ENCODE data around the gene ARMC2. TPM values are rescaled to one million over a fixed set of nuclear protein-coding genes. Genes with fewer than 3 reads are reported as not detected.

The ARMC2 gene
- polyA plus RNA-seq, 2 of the 4 experiments (the other 2 are of a cell fraction): 2.1 to 4.9 TPM

GRCh38 chr6:108895571-108895970, 47.3 kb downstream of the ARMC2 start:
- DNase-seq (ENCODE audit: low read depth in 1 of 2, low spot score in 1 of 2) (no peak), FAIRE-seq (no peak), ATAC-seq (no peak)
- ChIA-PET POLR2A (no interaction called here), CTCF (no interaction called here)
- TF ChIP-seq EP300 (IDR thresholded peaks at IDR 0.05) (no peak), PHF8 (IDR thresholded peaks at IDR 0.05; ENCODE audit: borderline replicate concordance, low read depth) (no peak), RARB (CRISPR knock-in tag; IDR thresholded peaks at IDR 0.05) (no peak), NPAS2 (CRISPR knock-in tag; IDR thresholded peaks at IDR 0.05; ENCODE audit: borderline replicate concordance) (no peak), ATOH8 (CRISPR knock-in tag; IDR thresholded peaks at IDR 0.05; ENCODE audit: low read depth) (no peak), MAZ (IDR thresholded peaks at IDR 0.05; ENCODE audit: borderline replicate concordance, low read depth, low read length) (no peak), FOSB (CRISPR knock-in tag; IDR thresholded peaks at IDR 0.05) (no peak), MYC (IDR thresholded peaks at IDR 0.05; ENCODE audit: borderline replicate concordance, low read length) (no peak), TFCP2L1 (CRISPR knock-in tag; IDR thresholded peaks at IDR 0.05) (no peak), RCOR1 (IDR thresholded peaks at IDR 0.05; ENCODE audit: low read depth, low read length) (no peak), CHD4 (IDR thresholded peaks at IDR 0.05; ENCODE audit: borderline replicate concordance) (no peak), RAD21 (conservative IDR thresholded peaks at IDR 0.05 in 1 of 2, IDR thresholded peaks at IDR 0.05 in 1 of 2) (no peak), POLR2AphosphoS2 (conservative IDR thresholded peaks at IDR 0.05; ENCODE audit: low read length) (no peak), ZSCAN20 (CRISPR knock-in tag; IDR thresholded peaks at IDR 0.05) (no peak), MAX (IDR thresholded peaks at IDR 0.05) (no peak)
- TF ChIP-seq, protein P1, sequence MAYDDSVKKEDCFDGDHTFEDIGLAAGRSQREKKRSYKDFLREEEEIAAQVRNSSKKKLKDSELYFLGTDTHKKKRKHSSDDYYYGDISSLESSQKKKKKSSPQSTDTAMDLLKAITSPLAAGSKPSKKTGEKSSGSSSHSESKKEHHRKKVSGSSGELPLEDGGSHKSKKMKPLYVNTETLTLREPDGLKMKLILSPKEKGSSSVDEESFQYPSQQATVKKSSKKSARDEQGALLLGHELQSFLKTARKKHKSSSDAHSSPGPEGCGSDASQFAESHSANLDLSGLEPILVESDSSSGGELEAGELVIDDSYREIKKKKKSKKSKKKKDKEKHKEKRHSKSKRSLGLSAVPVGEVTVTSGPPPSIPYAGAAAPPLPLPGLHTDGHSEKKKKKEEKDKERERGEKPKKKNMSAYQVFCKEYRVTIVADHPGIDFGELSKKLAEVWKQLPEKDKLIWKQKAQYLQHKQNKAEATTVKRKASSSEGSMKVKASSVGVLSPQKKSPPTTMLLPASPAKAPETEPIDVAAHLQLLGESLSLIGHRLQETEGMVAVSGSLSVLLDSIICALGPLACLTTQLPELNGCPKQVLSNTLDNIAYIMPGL (CRISPR knock-in tag; IDR thresholded peaks at IDR 0.05; ENCODE audit: borderline replicate concordance): no peak
- TF ChIP-seq, protein P2, sequence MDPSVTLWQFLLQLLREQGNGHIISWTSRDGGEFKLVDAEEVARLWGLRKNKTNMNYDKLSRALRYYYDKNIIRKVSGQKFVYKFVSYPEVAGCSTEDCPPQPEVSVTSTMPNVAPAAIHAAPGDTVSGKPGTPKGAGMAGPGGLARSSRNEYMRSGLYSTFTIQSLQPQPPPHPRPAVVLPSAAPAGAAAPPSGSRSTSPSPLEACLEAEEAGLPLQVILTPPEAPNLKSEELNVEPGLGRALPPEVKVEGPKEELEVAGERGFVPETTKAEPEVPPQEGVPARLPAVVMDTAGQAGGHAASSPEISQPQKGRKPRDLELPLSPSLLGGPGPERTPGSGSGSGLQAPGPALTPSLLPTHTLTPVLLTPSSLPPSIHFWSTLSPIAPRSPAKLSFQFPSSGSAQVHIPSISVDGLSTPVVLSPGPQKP (IDR thresholded peaks at IDR 0.05; ENCODE audit: low read depth, low read length): no peak
- Histone ChIP-seq H3K9me3 (no peaks in the 10 kb centered on the region), H3K27ac (no peak overlapping the region), H3K4me1 (peaks cover 12% of the 10 kb centered on the region), H3K4me2 (no peak overlapping the region), H3K4me3 (no peak overlapping the region)
- WGBS (ENCODE audit: missing lambda C conversion rate): 89% methylated on average over 1 of the region's 1 CpG

GRCh38 chr6:108896111-108896661, 48.0 kb downstream of the ARMC2 start:
- WGBS (ENCODE audit: missing lambda C conversion rate): 61% methylated on average over 3 of the region's 3 CpGs
- ATAC-seq: no peak
- no peak for FAIRE-seq
- Histone ChIP-seq H3K9me3 (no peaks in the 10 kb centered on the region), H3K4me3 (no peak overlapping the region), H3K27ac (peak overlapping the region in 1 of 2 experiments; percentile 8; a peak in 1 of 6 replicates), H3K4me1 (peaks cover 12% of the 10 kb centered on the region), H3K4me2 (no peak overlapping the region)
- TF ChIP-seq MAFK (IDR thresholded peaks at IDR 0.05; ENCODE audit: partially characterized antibody) (peak; percentile 9), SMC3 (IDR thresholded peaks at IDR 0.05) (no peak)
- ChIA-PET POLR2A (no interaction called here), CTCF (no interaction called here)
- DNase-seq (ENCODE audit: low read depth in 1 of 2, low spot score in 1 of 2): no peak

GRCh38 chr6:108897371-108897770, 49.1 kb downstream of the ARMC2 start:
- no peaks in the 10 kb centered on the region for H3K9me3 ChIP-seq
- TF ChIP-seq, protein P3, sequence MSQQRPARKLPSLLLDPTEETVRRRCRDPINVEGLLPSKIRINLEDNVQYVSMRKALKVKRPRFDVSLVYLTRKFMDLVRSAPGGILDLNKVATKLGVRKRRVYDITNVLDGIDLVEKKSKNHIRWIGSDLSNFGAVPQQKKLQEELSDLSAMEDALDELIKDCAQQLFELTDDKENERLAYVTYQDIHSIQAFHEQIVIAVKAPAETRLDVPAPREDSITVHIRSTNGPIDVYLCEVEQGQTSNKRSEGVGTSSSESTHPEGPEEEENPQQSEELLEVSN (IDR thresholded peaks at IDR 0.05; ENCODE audit: borderline replicate concordance, low read depth): no peak
- TF ChIP-seq EHF (CRISPR knock-in tag; IDR thresholded peaks at IDR 0.05) (no peak), RCOR1 (IDR thresholded peaks at IDR 0.05; ENCODE audit: low read depth, low read length) (no peak), GATA3 (IDR thresholded peaks at IDR 0.05; ENCODE audit: borderline replicate concordance) (no peak), HOXB5 (CRISPR knock-in tag; IDR thresholded peaks at IDR 0.05) (no peak), CEBPB (IDR thresholded peaks at IDR 0.05) (no peak), USF2 (IDR thresholded peaks at IDR 0.05) (no peak)
- TF ChIP-seq, protein P2 (IDR thresholded peaks at IDR 0.05; ENCODE audit: low read depth, low read length): no peak
- TF ChIP-seq, protein P4, sequence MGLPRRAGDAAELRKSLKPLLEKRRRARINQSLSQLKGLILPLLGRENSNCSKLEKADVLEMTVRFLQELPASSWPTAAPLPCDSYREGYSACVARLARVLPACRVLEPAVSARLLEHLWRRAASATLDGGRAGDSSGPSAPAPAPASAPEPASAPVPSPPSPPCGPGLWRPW (IDR thresholded peaks at IDR 0.05): no peak
- FAIRE-seq: no peak
- ATAC-seq: no peak
- H3K27ac ChIP-seq: peak overlapping the region; percentile 42 to 48; a peak in 3 of 6 replicates
- 47% methylated on average over 1 of the region's 1 CpG for WGBS (ENCODE audit: missing lambda C conversion rate)
- peaks cover 12% of the 10 kb centered on the region for H3K4me1 ChIP-seq
- ChIA-PET CTCF (no interaction called here), POLR2A (no interaction called here)
- DNase-seq (ENCODE audit: low read depth in 1 of 2, low spot score in 1 of 2): peak in 1 of 2 experiments; percentile 54
- no peak overlapping the region for H3K4me3 ChIP-seq
- H3K4me2 ChIP-seq: no peak overlapping the region
